ENCODE measurements around the gene FBXL16.

The FBXL16 gene

GRCh38 chr16:720447-720989 is 14.9 kb upstream of the FBXL16 start (continued):
- peak; percentile 22; the same call in 1 of the 2 replicates for TF ChIP-seq PRDM4 (tag by site-specific recombination; IDR thresholded peaks at IDR 0.05)
- no peak for TF ChIP-seq ZNF449 (tag by site-specific recombination; IDR thresholded peaks at IDR 0.05)
- peak; percentile 57; the same call in 1 of the 2 replicates for TF ChIP-seq ZNF645 (tag by site-specific recombination; IDR thresholded peaks at IDR 0.05)
- peak; percentile 74 for TF ChIP-seq ZBTB10 (tag by site-specific recombination; IDR thresholded peaks at IDR 0.05)
- TF ChIP-seq ZNF76 (tag by site-specific recombination; IDR thresholded peaks at IDR 0.05; ENCODE audit: borderline replicate concordance, low read depth): peak; percentile 89
- peak; percentile 93 for TF ChIP-seq GLIS2 (tag by site-specific recombination; IDR thresholded peaks at IDR 0.05)
- peak; percentile 9; the same call in 1 of the 2 replicates for TF ChIP-seq IKZF3 (tag by site-specific recombination; IDR thresholded peaks at IDR 0.05)
- 0 out of 2 replicates have a peak, but pooled peaks have one; percentile 27 for TF ChIP-seq KLF17 (tag by site-specific recombination; IDR thresholded peaks at IDR 0.05)
- peak; percentile 16; the same call in 1 of the 2 replicates for TF ChIP-seq BCL11B (tag by site-specific recombination; IDR thresholded peaks at IDR 0.05; ENCODE audit: low read depth)
- TF ChIP-seq ZNF837 (tag by site-specific recombination; IDR thresholded peaks at IDR 0.05): peak; percentile 29; the same call in 1 of the 2 replicates
- peak; percentile 30; the same call in 1 of the 2 replicates for TF ChIP-seq ZNF24 (tag by site-specific recombination; IDR thresholded peaks at IDR 0.05)
- TF ChIP-seq ZNF112 (tag by site-specific recombination; IDR thresholded peaks at IDR 0.05): no peak
- TF ChIP-seq REST (tag by site-specific recombination; IDR thresholded peaks at IDR 0.05): peak; percentile 44; the same call in 1 of the 2 replicates
- TF ChIP-seq ZNF121 (tag by site-specific recombination; IDR thresholded peaks at IDR 0.05): peak; percentile 59; the same call in 1 of the 2 replicates
- no peak for TF ChIP-seq HOXC10 (CRISPR knock-in tag; IDR thresholded peaks at IDR 0.05)
- 0 out of 2 replicates have a peak, but pooled peaks have one; percentile 20 for TF ChIP-seq ZNF501 (tag by site-specific recombination; IDR thresholded peaks at IDR 0.05)
- peak; percentile 96 for TF ChIP-seq EGR2 (tag by site-specific recombination; IDR thresholded peaks at IDR 0.05; ENCODE audit: low read depth)
- no peak for TF ChIP-seq ZNF48 (tag by site-specific recombination; IDR thresholded peaks at IDR 0.05)
- 0 out of 2 replicates have a peak, but pooled peaks have one; percentile 14 for TF ChIP-seq ZFP69B (tag by site-specific recombination; IDR thresholded peaks at IDR 0.05)
- TF ChIP-seq GLIS1 (tag by site-specific recombination; IDR thresholded peaks at IDR 0.05): peak; percentile 74
- TF ChIP-seq ZBTB8A (tag by site-specific recombination; IDR thresholded peaks at IDR 0.05): peak; percentile 69
- peak; percentile 91 for TF ChIP-seq ZBTB20 (tag by site-specific recombination; IDR thresholded peaks at IDR 0.05)
- no peak; the same call in 1 of the 2 replicates for TF ChIP-seq KLF8 (tag by site-specific recombination; IDR thresholded peaks at IDR 0.05)
- no peak for TF ChIP-seq ZNF221 (tag by site-specific recombination; IDR thresholded peaks at IDR 0.05; ENCODE audit: borderline replicate concordance)

All from HEK293 (cell line).